HS-27A (cell line): ENCODE results near the gene ENKUR.

Experiments
- DNase-seq: peaks from one replicate; pipeline ENCODE4 v3.0.0-alpha.2; 2012; ENCODE audit warnings: low read depth, missing footprints

The ENKUR gene, protein sequence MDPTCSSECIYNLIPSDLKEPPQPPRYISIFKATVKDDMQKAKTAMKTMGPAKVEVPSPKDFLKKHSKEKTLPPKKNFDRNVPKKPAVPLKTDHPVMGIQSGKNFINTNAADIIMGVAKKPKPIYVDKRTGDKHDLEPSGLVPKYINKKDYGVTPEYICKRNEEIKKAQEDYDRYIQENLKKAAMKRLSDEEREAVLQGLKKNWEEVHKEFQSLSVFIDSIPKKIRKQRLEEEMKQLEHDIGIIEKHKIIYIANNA

DNA sequence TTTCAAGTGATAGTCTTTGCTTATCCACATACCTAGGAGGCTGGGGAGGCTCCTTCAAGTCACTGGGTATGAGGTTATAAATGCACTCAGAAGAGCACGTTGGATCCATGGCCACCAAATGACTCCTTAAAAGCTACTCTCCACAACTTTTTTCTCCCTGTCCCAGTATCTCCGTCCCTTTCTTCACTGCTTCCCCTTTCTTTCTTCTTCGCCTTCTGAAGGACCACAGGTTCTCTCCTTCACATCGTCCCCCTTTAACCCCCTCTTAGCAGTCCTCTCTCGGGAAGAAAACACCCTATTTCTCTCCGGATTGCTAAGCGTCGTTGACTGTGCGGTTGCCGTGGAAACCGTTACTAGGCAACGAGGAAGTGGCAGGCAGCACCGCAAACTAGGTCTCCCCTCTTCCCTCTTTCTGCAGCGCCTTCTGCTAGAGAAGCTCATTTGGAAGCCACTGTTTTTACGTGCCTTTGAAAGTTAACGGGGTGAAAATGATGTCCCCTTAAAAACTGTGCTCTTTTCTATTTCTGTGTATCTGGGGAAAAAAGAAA, at the start of gene ENKUR:
Gene ENKUR, minus strand, starts transcription at position 331 of the 548 bp plus-strand sequence. Its CDS starts 222 bp downstream, at position 109.
- peak; percentile 64 for DNase-seq

DNA sequence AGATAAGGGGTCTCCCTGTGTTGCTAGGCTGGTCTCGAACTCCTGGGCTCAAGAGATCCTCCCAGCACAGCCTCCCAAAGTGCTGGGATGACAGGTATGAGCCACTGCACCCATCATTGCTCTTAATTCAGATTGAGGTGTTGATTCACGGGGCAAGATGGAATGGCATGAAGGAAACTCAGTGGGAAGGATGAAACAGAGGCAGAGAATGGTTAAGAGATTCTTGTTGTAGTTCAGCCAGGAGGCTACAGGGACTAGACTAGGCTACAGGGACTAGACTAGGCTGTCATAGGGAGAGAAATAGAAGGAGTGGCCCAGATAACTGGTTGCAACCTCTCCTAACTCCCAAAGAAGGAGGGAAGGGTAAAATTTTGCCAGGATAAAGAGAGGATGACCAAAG, 48.4 kb upstream of the ENKUR start:
- DNase-seq = no peak

DNA sequence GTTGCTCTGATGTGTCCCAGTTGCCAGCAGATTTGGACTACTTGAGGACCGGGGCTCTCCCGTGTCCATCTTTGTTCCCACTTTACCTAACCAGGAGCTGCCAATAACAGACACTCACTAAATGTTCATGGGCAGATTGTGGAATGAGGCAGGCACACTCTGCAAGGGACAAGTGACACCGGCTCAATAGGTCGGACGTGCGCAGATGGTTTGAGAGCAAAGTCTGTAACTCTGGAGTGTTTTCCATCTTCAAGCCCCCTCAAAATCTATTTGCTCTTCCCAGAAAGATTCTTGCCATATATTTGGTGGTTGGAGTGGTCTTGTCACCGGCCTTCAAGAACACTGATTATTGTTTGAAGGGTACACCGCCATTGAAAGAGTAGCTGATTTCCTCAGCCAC, 47.7 kb upstream of the ENKUR start:
- DNase-seq = no peak

- DNase-seq = no peak
Measured at GRCh38 chr10:25063157-25063556, 47.2 kb upstream of the ENKUR start.

DNA sequence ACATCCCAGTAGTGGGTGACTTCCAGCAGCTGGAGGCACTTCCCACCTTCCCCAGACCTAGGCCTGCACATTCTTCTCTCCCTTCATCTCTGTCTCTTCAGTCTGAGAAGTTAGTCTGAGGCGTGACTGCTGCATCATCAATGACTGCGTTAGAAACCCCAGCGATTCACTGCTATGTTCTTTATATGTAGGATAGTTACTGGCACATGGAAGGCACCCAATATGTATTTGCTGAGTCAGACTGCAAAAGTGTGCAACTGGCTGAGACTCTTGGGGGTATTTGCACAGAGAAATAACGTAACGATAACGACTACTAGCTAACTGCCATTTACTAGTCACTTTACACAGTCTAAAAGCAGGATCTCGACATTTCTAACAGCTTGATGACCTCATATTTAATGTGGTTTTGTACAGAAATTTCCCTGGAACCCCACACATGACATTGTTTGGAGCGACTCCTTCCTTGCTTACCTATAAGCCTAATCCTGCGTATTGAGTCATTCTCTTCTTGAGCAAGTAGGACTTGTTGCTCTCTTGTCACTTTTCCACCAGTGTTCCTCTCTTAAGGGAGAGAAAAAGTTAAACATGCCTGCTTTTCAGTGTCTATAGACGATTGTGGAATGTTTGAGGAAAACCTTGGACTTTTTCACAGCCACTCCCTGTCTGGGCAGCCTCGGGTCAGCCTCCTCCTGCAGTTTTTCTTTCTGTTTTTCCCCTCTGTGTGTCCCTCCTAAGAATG, 45.9 kb upstream of the ENKUR start:
- DNase-seq = no peak

DNA sequence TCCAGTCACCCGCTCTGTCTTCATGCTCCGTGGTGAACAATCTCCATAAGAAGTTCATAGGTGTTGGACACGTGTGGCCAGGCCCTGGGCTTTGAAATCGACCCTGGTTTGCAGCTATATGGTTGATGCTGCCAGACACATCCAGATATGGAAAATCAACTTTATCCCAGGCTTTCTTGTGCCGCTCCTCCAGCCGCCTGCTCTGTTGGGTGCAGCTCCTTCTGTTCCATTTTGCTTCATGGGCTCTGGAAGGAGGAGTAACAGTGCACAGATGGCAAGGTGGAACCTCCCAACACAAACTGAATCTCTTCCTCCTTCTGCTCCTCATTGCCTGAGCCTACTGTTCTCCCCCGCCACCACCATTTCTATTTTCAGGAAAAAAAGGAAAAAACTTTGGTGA, 45.2 kb upstream of the ENKUR start:
- DNase-seq = no peak

DNA sequence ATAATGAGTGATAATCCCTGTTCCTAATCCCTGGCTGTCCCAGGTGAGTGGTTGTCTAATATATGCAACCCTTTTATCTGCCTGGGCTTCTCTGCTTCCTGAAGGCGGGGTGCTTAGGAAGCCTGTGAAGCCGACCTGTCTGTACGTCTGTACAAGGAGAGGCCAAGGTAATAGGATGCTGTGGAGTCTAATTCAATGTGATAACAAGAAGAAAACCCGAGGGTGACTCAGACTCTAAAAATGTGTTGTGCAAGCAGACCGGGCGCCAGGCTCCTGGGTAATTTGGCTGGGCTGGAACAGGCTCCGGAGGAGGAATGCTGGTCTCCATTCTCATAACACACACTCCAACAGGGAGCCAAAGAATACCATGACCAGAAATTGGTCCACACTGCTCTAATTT, 44.0 kb upstream of the ENKUR start:
- peak; percentile 65 for DNase-seq

GRCh38 chr10:25057886-25058285, 41.9 kb upstream of the ENKUR start:
- no peak for DNase-seq

DNA sequence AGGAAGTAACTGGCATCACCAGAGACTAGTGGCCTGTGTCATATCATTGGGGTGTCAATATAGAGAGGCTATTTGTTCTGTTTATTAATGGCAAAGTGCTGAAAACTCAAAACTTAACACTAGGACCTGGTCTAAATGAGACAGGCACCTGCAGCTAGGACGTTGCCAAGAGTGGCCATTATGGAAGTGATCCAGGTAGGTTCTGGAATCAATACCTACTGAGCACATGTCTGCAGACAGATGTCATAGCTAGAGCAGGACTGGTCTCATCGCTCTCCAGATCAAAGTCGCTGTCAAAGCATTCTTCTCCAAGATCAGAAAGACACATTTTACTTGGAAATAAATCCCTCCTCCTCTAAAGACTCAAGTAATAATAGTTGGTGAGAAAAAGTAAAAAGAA, 40.8 kb upstream of the ENKUR start:
- DNase-seq = no peak

DNA sequence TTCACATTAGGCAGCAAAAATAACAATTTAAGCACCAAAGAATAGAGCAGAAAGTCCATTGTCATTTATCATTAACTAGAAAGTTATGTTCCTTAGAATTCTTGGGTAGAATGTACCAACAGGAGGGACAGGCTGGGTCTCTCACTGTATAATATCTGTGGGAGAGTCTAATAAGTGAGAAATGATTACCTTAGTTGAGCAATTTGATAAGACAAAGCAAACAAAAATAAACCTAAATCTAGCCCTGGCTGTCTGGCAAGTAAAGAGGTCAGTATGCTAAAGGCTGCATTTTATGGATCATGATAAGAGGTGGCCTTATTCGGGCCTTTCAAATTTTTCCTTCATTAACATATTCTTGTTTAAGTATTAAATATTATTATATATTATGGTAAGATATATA, 36.1 kb upstream of the ENKUR start:
- no peak for DNase-seq

GRCh38 chr10:25050402-25050801, 34.4 kb upstream of the ENKUR start:
- no peak for DNase-seq

GRCh38 chr10:25049966-25050365, 34.0 kb upstream of the ENKUR start:
- DNase-seq = no peak

DNA sequence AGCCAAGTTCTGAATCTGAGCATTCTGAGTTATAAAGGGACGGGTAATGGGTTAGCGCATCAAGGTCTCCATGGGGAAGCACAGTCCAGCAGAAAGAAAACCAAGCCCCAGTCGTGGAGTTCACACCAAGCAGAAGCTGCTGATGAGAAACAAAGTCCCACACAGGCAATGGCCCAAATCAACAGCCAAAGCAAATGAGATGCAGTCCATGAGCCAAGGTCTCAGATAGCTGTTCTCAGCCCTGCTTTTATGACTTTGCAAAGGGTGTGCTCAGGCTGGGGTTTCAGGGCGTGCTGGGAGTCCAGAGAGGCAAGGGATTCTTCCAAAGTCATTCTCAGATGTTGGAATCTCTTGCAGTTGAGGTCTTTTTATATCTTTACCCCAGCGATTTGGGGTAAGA, 32.5 kb upstream of the ENKUR start:
- DNase-seq = no peak

- no peak for DNase-seq
Measured at GRCh38 chr10:25047591-25048301, 31.8 kb upstream of the ENKUR start.

GRCh38 chr10:25047088-25047487, 31.1 kb upstream of the ENKUR start:
- DNase-seq = no peak

DNA sequence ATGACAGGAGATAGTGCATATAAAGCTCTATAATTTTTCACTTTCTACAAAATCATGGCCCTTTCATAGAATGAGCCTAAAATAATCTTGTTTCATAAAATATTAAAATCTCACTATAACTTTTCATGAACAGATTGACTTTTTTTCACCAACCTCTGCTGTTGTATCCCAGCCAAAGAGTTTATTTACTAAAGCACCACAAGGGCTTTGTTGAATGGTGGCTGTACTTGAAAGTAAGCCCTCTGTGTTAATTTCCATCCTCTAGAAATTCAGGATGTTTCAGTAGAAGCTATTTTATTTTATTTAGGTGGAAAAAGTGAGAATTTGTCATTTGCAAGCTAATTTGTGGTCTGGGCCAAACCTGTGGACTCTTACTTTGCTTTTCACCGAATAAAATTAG, 30.7 kb upstream of the ENKUR start:
- no peak for DNase-seq

- no peak for DNase-seq
Measured at GRCh38 chr10:25039531-25039930, 23.6 kb upstream of the ENKUR start.

DNA sequence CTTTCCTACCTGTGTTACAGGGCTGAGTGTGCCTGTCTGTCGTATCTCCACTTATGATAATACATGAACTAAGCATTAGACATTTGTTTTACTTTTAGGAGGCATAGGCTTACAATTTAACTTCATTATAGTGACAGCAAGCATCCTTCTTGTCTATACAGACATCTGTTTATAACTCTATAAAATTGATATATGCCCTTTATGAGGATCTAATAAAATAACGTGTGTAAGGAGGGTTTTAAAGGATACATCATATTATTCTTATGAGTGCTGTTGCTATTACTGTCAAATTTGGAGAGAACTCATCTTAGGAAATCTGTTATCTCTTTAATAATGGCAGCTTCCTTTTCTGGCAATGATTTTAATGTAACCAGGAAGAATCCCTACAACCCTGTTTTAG, 22.4 kb upstream of the ENKUR start:
- DNase-seq = no peak

- no peak for DNase-seq
Measured at GRCh38 chr10:25036381-25036780, 20.4 kb upstream of the ENKUR start.

GRCh38 chr10:25029519-25029918, 13.6 kb upstream of the ENKUR start:
- no peak for DNase-seq

DNA sequence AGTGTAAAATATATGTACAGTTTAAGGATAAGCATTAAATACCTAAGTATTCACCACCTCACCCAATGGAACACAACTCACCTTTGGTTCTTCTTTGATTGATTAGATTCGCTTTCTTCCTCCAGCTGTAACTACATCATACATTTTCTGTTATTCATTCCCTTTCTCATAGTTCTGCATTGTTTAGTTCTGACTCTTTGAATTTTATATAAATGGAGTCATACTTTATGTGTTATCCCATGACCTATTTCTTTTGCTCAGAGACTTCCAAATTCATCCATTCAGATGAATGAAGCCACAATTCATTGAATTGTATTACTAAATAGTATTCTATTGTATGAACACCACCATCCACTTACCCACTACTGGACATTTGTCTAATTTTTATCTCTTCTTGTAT, 12.8 kb upstream of the ENKUR start:
- no peak for DNase-seq

GRCh38 chr10:25026463-25026862, 10.5 kb upstream of the ENKUR start:
- DNase-seq = no peak

DNA sequence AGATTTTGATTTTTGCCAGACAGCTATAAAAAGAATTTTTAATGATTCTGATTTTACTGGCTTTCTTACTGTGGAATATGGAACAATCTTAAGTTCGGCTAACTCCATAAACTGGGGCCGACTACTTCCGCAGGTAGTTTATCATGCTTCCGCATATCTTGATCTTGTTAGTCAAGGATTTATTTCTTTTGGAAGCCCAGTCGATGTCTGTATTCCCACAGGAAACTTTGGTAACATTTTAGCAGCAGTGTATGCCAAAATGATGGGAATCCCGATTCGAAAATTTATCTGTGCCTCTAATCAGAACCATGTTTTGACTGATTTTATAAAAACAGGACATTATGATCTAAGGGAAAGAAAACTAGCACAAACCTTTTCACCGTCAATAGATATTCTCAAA, 8.6 kb upstream of the ENKUR start:
- DNase-seq = no peak
